ENCODE data around the gene RBP2. TPM values are rescaled to one million over a fixed set of nuclear protein-coding genes. Genes with fewer than 3 reads are reported as not detected.

Gene RBP2
- polyA plus RNA-seq, 2 of the 4 experiments (the other 2 are of a cell fraction): not detected

DNA sequence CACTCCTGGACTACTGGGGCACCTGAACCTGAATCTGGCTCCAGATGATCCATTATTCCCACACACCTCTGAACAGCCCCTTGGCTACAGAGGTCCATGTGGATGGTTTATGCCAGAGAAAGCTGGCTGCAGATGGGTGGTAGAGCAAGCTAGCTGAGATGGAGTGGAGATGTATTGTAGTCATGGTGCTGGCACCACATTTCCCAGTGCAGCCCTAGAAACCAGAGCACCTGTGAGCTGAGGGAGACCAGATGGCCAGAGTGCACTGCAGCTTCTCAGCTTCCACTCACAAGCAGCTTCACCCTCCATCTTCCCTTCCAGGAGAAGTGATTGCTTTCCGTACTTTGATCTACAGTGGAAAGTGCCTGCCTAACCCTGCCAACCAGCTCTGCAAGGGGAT is 33.3 kb upstream of the RBP2 start:
- Histone ChIP-seq H3K4me1 (no peaks in the 10 kb centered on the region), H3K9me3 (no peaks in the 10 kb centered on the region), H3K4me3 (no peak overlapping the region), H3K27ac (no peak overlapping the region), H3K4me2 (no peak overlapping the region)
- TF ChIP-seq TP53 (CRISPR knock-in tag; IDR thresholded peaks at IDR 0.05): no peak
- TF ChIP-seq, protein P1, sequence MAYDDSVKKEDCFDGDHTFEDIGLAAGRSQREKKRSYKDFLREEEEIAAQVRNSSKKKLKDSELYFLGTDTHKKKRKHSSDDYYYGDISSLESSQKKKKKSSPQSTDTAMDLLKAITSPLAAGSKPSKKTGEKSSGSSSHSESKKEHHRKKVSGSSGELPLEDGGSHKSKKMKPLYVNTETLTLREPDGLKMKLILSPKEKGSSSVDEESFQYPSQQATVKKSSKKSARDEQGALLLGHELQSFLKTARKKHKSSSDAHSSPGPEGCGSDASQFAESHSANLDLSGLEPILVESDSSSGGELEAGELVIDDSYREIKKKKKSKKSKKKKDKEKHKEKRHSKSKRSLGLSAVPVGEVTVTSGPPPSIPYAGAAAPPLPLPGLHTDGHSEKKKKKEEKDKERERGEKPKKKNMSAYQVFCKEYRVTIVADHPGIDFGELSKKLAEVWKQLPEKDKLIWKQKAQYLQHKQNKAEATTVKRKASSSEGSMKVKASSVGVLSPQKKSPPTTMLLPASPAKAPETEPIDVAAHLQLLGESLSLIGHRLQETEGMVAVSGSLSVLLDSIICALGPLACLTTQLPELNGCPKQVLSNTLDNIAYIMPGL (CRISPR knock-in tag; IDR thresholded peaks at IDR 0.05; ENCODE audit: borderline replicate concordance): no peak
- TF ChIP-seq CHD2 (IDR thresholded peaks at IDR 0.05; ENCODE audit: low read length, partially characterized antibody): no peak
- TF ChIP-seq, protein P2, sequence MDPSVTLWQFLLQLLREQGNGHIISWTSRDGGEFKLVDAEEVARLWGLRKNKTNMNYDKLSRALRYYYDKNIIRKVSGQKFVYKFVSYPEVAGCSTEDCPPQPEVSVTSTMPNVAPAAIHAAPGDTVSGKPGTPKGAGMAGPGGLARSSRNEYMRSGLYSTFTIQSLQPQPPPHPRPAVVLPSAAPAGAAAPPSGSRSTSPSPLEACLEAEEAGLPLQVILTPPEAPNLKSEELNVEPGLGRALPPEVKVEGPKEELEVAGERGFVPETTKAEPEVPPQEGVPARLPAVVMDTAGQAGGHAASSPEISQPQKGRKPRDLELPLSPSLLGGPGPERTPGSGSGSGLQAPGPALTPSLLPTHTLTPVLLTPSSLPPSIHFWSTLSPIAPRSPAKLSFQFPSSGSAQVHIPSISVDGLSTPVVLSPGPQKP (IDR thresholded peaks at IDR 0.05; ENCODE audit: low read depth, low read length): no peak
- no peak for FAIRE-seq
- ATAC-seq: no peak
- 96% methylated on average over 1 of the region's 1 CpG for WGBS (ENCODE audit: missing lambda C conversion rate)
- POLR2A ChIA-PET: no interaction called here
- no peak for DNase-seq (ENCODE audit: low read depth in 1 of 2, low spot score in 1 of 2)
- CTCF ChIA-PET: no interaction called here

DNA sequence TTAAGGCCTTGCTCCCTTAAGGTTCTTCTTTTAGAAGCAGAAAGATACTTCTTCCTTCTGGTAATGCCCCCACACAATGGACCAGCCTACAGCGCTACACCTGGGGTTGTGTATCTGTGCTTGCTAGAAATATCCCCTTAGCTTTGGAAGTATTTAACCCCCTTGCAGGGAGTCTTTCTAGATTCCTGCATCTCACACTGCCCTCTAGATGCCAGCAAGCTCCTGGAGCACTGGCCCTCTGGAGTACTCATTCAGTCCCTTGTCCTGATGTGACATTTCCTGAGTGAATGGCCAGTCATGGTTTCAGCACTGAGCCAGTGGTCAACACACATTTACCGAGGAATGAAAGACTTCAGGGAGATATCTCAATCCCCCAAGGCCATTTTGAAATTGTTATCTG is 30.4 kb upstream of the RBP2 start:
- Histone ChIP-seq H3K4me1 (no peaks in the 10 kb centered on the region), H3K4me3 (no peak overlapping the region), H3K27ac (no peak overlapping the region), H3K9me3 (no peaks in the 10 kb centered on the region), H3K4me2 (no peak overlapping the region)
- no peak; a peak in 1 of 6 replicates for ATAC-seq
- ChIA-PET CTCF (no interaction called here), POLR2A (no interaction called here)
- DNase-seq (ENCODE audit: low read depth in 1 of 2, low spot score in 1 of 2): no peak
- no peak for FAIRE-seq
- no peak for TF ChIP-seq JUNB (IDR thresholded peaks at IDR 0.05)
- TF ChIP-seq, protein P3, sequence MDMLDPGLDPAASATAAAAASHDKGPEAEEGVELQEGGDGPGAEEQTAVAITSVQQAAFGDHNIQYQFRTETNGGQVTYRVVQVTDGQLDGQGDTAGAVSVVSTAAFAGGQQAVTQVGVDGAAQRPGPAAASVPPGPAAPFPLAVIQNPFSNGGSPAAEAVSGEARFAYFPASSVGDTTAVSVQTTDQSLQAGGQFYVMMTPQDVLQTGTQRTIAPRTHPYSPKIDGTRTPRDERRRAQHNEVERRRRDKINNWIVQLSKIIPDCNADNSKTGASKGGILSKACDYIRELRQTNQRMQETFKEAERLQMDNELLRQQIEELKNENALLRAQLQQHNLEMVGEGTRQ (IDR thresholded peaks at IDR 0.05): no peak
- no peak for TF ChIP-seq CHD4 (IDR thresholded peaks at IDR 0.05; ENCODE audit: borderline replicate concordance)
- TF ChIP-seq ESRRA (IDR thresholded peaks at IDR 0.05; ENCODE audit: borderline replicate concordance, low read length): no peak
- TF ChIP-seq NFE2L2 (conservative IDR thresholded peaks at IDR 0.05; ENCODE audit: low read length): no peak
- TF ChIP-seq HOXB13 (CRISPR knock-in tag; IDR thresholded peaks at IDR 0.05; ENCODE audit: low read depth): no peak
- TF ChIP-seq HEYL (CRISPR knock-in tag; IDR thresholded peaks at IDR 0.05): no peak
- TF ChIP-seq, protein P4, sequence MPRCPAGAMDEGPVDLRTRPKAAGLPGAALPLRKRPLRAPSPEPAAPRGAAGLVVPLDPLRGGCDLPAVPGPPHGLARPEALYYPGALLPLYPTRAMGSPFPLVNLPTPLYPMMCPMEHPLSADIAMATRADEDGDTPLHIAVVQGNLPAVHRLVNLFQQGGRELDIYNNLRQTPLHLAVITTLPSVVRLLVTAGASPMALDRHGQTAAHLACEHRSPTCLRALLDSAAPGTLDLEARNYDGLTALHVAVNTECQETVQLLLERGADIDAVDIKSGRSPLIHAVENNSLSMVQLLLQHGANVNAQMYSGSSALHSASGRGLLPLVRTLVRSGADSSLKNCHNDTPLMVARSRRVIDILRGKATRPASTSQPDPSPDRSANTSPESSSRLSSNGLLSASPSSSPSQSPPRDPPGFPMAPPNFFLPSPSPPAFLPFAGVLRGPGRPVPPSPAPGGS (IDR thresholded peaks at IDR 0.05): no peak
- TF ChIP-seq CEBPB (IDR thresholded peaks at IDR 0.05): no peak
- TF ChIP-seq POLR2A (IDR thresholded peaks at IDR 0.05; ENCODE audit: low read length): no peak
- no peak for TF ChIP-seq CBX8 (IDR thresholded peaks at IDR 0.05)
- 52% methylated on average over 2 of the region's 2 CpGs for WGBS (ENCODE audit: missing lambda C conversion rate)

DNA sequence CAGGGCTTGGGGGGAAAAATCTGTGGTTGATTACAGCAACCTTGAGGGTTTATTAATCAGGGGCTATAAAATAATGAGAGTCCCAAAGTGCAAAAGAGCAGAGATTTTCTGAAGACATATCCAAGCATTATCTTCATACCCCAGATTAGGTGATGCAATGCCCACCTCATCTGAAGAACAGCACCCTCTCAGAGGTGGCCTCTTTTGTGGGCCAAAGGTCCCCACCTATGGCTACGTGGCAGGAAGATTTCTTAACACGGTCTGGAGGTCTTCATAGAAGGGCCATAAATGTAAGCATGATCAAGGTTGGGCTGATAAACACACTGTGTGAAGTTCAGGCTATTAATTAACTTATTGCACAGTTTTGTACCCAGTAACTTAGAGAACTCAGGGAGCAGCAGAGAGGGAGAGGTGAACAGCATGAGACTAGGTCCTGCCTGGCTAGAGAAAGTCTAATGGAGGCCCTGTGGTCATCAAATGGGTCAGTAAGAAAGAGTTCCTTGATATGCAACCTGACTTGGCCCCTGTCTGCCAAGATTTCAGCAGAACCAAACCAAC is 29.6 kb upstream of the RBP2 start:
- ChIA-PET POLR2A (no interaction called here), CTCF (no interaction called here)
- H3K9me3 ChIP-seq: no peaks in the 10 kb centered on the region
- WGBS (ENCODE audit: missing lambda C conversion rate): 10% methylated on average over 2 of the region's 2 CpGs
- H3K4me1 ChIP-seq: no peaks in the 10 kb centered on the region
- DNase-seq (ENCODE audit: low read depth in 1 of 2, low spot score in 1 of 2): no peak
- no peak overlapping the region for H3K4me3 ChIP-seq
- no peak overlapping the region for H3K27ac ChIP-seq
- no peak for FAIRE-seq
- no peak for ATAC-seq
- no peak overlapping the region for H3K4me2 ChIP-seq
- TF ChIP-seq MYC (IDR thresholded peaks at IDR 0.05; ENCODE audit: borderline replicate concordance, low read length): no peak
- no peak for TF ChIP-seq HOXA7 (CRISPR knock-in tag; IDR thresholded peaks at IDR 0.05)
- TF ChIP-seq HDAC2 (IDR thresholded peaks at IDR 0.05): no peak
- TF ChIP-seq, protein P5, sequence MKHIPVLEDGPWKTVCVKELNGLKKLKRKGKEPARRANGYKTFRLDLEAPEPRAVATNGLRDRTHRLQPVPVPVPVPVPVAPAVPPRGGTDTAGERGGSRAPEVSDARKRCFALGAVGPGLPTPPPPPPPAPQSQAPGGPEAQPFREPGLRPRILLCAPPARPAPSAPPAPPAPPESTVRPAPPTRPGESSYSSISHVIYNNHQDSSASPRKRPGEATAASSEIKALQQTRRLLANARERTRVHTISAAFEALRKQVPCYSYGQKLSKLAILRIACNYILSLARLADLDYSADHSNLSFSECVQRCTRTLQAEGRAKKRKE (CRISPR knock-in tag; IDR thresholded peaks at IDR 0.05; ENCODE audit: low read depth): no peak
